SK-N-MC (cell line): ENCODE results near the gene ATP13A1.

Experiments
- EZH2 ChIP-seq: fragments of 200-600 bp; sonication (generic); IDR thresholded peaks from one replicate; pipeline ENCODE4 v1.6.1; 2017; ENCODE audit warnings: antibody characterized with exemption
- FOXP2 ChIP-seq: optimal IDR thresholded peaks from 2 replicates; pipeline ENCODE3; 2011; ENCODE audit warnings: mild to moderate bottlenecking, moderate library complexity; ENCODE audit not compliant: insufficient read depth; ENCODE audit errors: extremely low read length, control extremely low read depth
- POLR2AphosphoS5 ChIP-seq: IDR thresholded peaks from 2 replicates; pipeline ENCODE4 v1.6.1; 2012; ENCODE audit warnings: mild to moderate bottlenecking, low read depth, low read length, borderline replicate concordance

DNA sequence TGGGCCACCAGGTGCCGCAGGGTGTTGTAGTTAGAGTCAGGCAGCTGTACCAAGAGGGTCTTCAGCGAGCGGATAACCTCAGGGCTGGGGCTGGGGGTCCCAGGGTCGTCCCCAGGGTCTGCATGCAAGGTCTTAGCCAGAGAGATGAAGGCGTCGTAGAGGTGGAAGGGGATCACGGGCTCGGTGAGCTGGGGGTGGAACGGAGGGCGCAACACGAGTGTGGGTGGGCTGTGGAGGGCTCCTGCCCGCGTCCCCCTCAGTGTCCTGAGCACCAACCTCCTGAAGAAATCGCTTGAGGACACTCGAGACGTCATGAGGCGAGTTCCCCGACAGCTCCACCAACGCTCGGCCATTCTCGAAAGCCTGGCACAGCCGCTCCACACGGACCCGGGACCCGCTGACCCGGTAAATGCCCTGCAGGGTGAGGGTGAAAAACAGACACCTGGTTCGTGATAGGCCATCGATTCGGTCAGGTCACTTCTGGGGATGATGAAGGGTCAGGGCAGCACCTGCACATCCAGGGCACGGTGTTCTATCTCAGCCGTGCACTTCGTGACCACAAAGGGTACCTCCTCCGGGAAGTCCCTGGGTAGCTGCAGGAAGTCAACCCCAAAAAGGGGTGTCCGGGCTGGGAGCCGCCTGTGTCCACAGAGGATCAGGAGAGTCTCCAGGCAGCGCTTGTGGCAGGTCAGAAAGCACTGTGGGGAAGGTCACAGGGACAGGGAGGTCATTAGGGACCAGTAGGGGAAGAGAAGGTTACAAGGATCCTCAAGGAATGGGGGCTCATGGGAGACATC, 28.8 kb downstream of the ATP13A1 start:
- no peak for TF ChIP-seq EZH2
- no peak for TF ChIP-seq POLR2AphosphoS5
- no peak for TF ChIP-seq FOXP2
